ENCODE measurements around the gene RXRB. TPM values are rescaled to one million over a fixed set of nuclear protein-coding genes. Genes with fewer than 3 reads are reported as not detected.

Gene RXRB
- total RNA-seq, 2 donors from 2014 or later: 46.6 to 89.0 TPM

DNA sequence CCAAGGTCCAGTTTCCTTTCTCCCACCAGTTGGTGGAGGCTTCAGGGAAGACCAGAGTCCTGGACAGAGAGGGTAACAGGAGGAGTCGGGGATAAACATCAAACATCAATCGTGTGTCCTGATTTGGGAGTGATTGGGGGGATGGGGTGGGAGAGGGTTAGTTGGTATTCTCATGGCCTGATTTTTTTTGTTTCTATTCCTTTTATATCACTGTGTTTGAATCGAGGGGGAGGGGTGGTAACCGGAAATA is 3.6 kb upstream of the RXRB start:
- H3K36me3 Mint-ChIP-seq: peaks cover 34 to 44% of the 10 kb centered on the region in 2 donors
- DNase-seq (ENCODE audit: low spot score in 2 of 2): no peak

DNA sequence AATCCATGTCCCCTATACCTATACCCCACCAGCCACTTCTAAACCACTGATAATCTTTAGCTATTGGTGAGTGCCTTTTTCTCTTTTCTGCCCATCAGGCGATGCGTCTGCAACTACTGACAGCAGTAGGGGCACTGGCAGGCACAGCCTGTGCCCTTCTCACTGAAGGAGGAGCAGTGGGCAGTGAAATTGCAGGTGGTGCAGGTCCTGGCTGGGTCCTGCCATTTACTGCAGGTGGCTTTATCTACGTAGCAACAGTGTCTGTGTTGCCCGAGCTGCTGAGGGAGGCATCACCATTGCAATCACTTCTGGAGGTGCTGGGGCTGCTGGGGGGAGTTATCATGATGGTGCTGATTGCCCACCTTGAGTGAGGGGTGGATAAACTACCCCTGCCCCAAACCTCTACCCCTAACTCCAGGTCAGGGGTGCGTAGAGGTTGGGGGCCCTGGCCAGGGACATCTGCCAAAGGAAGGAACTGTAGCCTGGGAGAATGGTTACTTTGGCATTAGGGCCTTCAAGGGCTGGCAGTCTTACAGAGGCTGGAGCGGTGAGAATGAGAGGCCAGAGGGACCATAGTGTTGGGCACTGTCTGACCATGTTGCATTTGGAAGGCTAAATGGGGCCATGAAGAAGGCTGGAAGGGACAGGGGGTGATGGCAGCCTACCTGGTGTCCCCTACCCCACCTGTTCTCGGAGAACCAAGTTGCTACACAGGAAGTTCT is 3.1 kb upstream of the RXRB start:
- Mint-ChIP-seq H3K9me3 (no peaks in the 10 kb centered on the region), H3K27ac (peak overlapping the region; percentile 66 to 98)
- DNase-seq (ENCODE audit: low spot score in 2 of 2): no peak

More for the DNA sequence above, 3.6 kb upstream of the RXRB start:
- no peak for ATAC-seq
- no peaks in the 10 kb centered on the region for H3K9me3 Mint-ChIP-seq
- H3K27ac Mint-ChIP-seq: peak overlapping the region; percentile 66 to 98

DNA sequence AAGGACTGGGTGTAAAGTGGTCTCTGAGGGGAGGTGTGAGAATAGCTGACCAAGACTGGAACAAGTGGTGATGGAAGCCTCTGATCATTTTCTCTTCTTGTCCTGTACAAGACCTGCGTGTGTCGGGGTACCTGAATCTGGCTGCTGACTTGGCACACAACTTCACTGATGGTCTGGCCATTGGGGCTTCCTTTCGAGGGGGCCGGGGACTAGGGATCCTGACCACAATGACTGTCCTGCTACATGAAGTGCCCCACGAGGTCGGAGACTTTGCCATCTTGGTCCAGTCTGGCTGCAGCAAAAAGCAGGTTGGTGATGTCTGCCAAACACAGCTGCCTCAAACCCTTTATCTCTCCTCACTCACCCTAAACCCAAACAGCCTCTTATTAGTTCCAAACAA is 2.3 kb upstream of the RXRB start:
- DNase-seq (ENCODE audit: low spot score in 2 of 2) (no peak), ATAC-seq (no peak)
- no peaks in the 10 kb centered on the region for H3K9me3 Mint-ChIP-seq
- peaks cover 34 to 49% of the 10 kb centered on the region in 2 donors for H3K36me3 Mint-ChIP-seq
- peak overlapping the region in 1 of 2 donors; percentile 98 for H3K27ac Mint-ChIP-seq

More for the DNA sequence above, 3.1 kb upstream of the RXRB start:
- H3K36me3 Mint-ChIP-seq: peaks cover 34 to 44% of the 10 kb centered on the region in 2 donors
- no peak for ATAC-seq

DNA sequence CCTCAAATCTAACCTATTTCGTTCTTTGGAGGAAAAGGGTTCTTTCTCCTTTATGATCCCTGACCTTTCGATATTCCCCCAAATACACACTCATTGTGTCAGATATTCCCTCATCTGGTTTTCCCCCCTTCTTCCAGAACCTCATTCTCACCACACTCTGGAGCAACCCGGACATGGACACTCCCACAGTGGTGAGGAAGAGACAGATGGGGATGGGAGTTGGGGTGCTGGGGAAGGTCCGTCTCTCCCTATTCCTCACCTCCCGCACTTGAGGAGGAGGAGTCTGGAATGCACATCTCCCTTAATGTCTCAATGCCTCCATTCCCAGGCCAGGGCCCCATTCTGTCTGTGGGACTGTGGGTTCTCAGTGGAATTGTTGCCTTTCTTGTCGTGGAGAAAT is 1.5 kb upstream of the RXRB start:
- Mint-ChIP-seq H3K27ac (peak overlapping the region; percentile 98 to 100), H3K36me3 (peaks cover 34 to 49% of the 10 kb centered on the region in 2 donors), H3K9me3 (no peaks in the 10 kb centered on the region)
- no peak for DNase-seq (ENCODE audit: low spot score in 2 of 2)
- ATAC-seq: no peak

DNA sequence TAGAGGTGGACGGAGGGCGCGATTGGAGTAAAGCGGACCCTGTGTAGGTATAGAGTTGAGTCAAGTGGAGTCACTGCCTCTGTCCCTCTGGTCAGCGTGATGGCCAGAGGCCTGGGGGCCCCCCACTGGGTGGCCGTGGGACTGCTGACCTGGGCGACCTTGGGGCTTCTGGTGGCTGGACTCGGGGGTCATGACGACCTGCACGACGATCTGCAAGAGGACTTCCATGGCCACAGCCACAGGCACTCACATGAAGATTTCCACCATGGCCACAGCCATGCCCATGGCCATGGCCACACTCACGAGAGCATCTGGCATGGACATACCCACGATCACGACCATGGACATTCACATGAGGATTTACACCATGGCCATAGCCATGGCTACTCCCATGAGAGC is 681 bp upstream of the RXRB start:
- peak overlapping the region; percentile 98 to 100 for H3K27ac Mint-ChIP-seq
- no peaks in the 10 kb centered on the region for H3K9me3 Mint-ChIP-seq
- DNase-seq (ENCODE audit: low spot score in 2 of 2): no peak
- ATAC-seq: no peak
- peaks cover 34 to 52% of the 10 kb centered on the region in 2 donors for H3K36me3 Mint-ChIP-seq

DNA sequence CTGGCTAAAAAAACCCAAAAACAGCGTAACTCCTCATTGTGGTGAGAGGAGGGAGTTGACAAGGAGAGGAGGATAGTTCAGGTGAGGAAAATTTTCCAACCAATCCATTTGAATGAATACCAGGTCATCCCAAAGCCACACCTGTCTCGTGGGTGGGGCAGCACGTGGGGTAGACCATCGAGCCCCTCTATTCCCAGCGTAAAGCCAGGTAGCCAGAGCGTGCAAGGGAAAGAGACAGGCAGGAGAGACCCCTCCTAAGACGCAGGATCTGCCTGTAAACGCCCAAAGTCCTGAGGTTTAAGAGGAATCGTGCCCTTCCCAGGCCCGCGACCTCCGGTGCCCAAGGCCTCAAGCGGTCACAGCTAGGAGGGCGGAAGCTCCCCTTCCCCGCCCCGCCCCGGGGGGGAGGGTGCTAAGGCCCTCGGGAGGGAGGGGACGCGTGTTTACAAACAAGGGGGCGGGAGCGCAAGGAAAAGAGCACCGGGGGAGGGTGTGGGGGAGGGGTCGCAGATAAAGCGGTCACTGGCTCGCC is 712 bp downstream of the RXRB start:
- peak; percentile 50 to 56 for ATAC-seq
- Mint-ChIP-seq H3K9me3 (no peaks in the 10 kb centered on the region), H3K27ac (peak overlapping the region; percentile 90 to 98), H3K36me3 (peaks cover 40 to 62% of the 10 kb centered on the region in 2 donors)
- peak in 1 of 2 donors; percentile 79 for DNase-seq (ENCODE audit: low spot score in 2 of 2)

DNA sequence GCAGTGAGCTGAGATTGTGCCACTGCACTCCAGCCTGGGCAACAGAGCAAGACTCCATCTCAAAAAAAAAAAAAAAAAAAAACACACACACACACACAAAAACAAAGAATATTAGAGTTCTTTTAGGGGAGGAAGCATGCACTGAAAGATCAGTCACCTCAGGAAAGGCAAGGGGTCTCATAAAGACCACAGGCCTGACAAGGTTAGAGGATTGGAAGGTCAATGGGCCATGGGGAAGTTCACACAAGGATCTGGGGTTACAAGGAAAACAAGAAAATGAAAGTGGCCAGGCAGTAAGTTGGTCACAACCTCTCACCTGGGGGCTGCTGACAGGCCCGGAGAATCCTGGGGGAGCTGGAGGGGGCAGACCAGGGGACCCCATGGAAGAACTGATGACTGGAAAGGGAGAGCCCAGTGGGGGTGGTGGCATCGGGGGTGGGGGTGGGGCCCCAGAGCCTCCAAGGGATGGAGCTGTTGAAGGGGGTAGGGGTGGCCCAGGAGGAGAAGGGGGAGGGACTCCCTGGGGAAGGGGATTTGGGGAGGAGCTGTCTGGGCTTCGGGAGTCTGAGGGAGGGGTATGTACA is 1.5 kb downstream of the RXRB start:
- peaks cover 40 to 62% of the 10 kb centered on the region in 2 donors for H3K36me3 Mint-ChIP-seq
- peak overlapping the region; percentile 86 to 98 for H3K27ac Mint-ChIP-seq
- ATAC-seq (no peak), DNase-seq (ENCODE audit: low spot score in 2 of 2) (no peak)
- no peaks in the 10 kb centered on the region for H3K9me3 Mint-ChIP-seq

DNA sequence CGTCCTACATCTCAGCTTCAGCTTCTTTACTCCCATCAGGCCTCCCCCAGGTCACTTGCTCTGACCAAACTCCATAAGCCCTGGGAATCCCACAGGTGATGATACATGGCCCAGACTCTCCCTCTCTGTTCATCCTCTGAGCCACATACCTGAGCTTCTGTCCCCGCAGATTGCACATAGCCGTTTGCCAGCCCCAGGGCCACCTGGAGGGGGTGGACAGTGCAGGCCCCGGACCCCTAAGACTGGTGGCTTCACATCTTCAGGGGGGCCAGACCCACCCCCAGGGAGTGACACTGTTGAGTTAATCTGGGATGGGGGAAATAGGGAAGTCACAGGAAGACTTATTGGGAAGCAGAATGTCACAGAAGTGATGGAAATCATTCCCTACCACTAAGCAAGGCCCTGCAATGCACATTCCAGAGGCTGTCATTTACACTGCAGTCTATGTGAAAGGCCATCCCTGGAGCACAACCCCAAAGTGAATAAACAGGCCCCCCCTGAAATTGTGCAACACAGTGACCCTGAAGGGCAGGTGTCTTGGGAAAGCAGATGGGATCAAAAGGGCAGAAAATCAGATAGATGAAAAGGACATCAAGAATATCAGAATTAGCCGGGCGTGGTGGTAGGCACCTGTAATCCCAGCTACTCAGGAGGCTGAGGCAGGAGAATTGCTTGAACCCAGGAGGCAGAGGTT is 2.2 kb downstream of the RXRB start:
- Mint-ChIP-seq H3K9me3 (no peaks in the 10 kb centered on the region), H3K27ac (peak overlapping the region; percentile 73 to 98), H3K36me3 (peaks cover 35 to 56% of the 10 kb centered on the region in 2 donors)
- ATAC-seq (no peak), DNase-seq (ENCODE audit: low spot score in 2 of 2) (no peak)

DNA sequence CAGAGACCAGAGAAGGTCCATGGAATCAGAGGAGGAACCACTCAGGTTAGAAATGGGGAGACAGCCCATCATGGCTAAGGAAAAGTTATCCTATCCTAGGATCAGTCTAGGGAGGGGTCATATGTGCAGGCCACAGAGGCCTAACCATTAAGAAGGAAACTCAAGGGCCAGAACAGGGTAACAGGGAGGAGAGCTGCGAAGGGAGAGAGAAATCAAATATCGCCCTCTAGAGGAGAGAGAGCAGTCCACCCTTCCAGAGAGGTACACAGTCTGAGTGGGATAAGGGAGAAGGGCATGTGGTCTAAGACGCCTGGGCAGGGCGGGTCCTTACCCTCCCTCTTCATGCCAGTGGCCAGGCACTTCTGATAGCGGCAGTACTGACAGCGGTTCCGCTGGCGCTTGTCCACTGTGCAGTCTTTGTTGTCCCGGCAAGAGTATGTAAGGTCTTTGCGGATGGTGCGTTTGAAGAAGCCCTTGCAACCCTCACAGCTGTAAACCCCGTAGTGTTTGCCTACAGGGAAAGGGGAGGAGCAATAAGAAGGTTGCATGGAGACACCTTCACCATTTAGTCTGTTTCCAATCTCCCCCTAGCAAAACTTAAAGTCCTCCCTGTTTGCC is 2.9 kb downstream of the RXRB start:
- H3K9me3 Mint-ChIP-seq: no peaks in the 10 kb centered on the region
- peak; percentile 48 to 56 for ATAC-seq
- DNase-seq (ENCODE audit: low spot score in 2 of 2): no peak
- peak overlapping the region in 1 of 2 donors; percentile 98 for H3K27ac Mint-ChIP-seq
- H3K36me3 Mint-ChIP-seq: peaks cover 27 to 48% of the 10 kb centered on the region in 2 donors

DNA sequence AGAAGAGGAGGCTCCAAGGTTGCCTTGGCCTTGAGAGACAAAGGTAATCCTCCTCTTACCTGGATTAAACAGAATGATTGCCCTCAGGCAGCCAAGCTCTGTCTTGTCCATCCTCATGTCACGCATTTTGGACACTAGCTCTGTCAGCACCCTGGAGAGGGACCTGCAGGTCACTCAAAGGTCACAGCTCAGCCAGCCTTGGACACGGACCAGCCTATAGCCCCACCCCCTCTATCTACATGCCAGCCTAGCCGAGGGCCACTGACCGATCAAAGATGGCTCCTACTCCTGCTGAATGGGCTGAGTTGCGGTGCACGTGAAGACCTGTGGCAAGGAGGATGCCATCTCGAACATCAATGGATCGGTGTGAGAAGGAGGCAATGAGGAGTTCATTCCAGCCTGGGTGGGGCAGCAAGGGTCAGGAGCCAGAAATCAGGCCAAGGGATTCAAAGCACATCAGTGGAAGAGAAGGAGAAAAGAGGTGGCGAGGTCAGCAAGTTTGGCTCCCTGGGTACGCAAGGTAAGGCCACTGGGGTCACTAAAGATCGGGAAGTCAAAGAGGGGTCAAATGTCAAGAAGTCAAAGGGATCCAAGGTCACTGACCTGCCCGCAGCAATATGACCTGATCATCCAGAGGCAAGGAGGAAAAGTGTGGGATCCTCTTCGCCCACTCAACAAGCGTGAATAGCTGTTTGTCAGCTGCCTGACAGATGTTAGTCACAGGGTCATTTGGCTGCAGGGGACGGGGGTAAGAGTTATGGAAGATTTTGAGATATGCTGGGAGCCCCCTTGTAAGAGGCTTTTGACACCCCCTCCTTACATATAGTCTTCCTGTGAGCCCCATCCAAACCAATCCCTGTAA is 4.9 kb downstream of the RXRB start:
- H3K27ac Mint-ChIP-seq: no peak overlapping the region
- no peaks in the 10 kb centered on the region for H3K9me3 Mint-ChIP-seq
- no peak for ATAC-seq
- peaks cover 7 to 28% of the 10 kb centered on the region in 2 donors for H3K36me3 Mint-ChIP-seq
- DNase-seq (ENCODE audit: low spot score in 2 of 2): no peak

DNA sequence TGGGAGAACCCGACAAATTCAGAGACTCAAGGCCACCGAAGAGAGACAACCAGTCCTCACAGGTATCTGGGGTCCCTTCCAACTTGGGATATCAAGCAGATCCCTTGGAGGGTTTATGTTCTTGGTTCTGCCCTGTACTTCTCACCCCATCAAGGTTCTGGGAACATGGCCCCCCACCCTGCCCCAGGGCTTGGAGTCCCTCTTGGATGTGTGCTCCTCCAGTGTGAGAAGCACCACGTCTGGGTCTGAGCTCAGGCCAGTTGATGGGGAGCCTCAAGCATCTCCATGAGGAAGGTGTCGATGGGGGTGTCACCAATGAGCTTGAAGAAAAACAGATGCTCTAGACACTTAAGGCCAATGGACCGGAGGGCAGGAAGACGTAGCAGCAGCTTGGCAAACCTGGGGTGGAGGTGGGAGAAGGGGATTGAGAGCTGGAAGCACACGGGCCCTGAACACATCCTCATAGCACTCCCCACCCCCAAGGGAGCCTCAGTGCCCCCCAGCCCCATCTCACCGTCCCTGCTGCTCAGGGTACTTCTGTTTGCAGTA is 6.0 kb downstream of the RXRB start:
- Mint-ChIP-seq H3K36me3 (peaks cover 7 to 24% of the 10 kb centered on the region in 2 donors), H3K9me3 (no peaks in the 10 kb centered on the region), H3K27ac (no peak overlapping the region)
- no peak for ATAC-seq
- no peak for DNase-seq (ENCODE audit: low spot score in 2 of 2)

DNA sequence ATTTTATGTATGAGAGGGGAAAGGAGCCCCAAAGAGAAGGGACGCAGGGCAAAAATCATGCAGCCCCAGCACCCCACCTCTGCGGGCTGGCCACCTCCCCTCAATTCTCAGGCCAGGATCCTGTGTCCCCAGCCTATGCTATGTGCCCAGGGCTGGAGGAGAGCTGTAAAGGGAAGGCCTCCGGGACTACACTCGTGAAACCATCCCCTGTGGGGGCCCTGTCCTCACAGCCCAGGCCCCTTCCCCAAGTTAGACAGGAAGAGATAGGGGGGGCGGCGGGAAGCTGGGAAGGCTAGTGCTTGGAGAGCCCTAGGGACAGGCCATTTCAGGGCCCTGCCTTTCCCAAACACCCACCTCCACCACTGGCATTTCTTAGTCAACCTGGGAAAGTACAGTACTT is 6.8 kb downstream of the RXRB start:
- Mint-ChIP-seq H3K27ac (no peak overlapping the region), H3K9me3 (no peaks in the 10 kb centered on the region), H3K36me3 (peaks cover 7 to 18% of the 10 kb centered on the region in 2 donors)
- DNase-seq (ENCODE audit: low spot score in 2 of 2): no peak
- ATAC-seq: peak in 1 of 2 donors; percentile 28

DNA sequence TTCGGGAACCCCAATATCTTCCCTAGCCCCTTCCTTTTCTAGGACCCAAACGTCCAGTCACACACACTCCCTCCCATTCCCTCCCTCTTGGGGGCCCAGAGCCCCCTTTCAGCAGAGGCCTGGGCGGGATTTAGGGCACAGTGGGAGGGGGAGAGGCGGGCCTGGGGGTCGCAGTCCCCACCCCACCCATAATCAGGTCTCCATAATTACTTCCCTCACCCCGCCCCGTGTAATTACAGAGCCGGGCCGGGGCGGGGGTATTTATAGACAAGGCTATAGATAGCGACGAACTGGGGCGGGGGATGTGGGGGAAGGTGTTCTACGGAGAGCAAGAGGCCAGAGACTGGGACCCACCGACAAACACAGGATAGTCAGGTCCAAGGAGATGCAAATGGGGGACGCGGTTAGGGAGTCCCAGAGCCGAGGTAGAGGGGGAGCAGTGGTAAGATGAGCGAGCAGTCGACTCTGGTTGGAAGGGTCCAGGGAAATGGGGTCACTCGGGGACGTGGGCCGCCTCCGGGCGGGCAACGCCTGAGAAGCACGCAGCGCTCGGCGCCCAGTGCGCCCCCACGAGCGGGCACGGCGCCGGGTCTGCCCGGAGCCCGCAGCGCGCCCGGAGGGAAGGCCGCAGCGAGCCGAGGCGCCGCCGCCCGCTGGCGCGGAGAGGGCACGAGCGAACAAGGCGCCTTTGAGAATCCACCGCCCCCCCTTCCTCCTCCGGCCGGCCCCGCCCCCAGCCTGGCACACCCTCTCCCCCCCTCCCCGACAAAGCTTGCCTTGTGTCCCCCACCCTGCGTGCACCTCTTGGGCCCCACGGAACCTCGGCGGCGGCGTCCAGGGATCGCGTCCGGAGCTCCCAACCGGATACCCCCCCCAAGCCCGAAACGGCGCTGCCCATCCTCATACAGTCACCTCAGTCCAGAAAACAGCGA is 7.5 kb downstream of the RXRB start:
- Mint-ChIP-seq H3K9me3 (no peaks in the 10 kb centered on the region), H3K36me3 (peaks cover 7 to 13% of the 10 kb centered on the region in 2 donors), H3K27ac (no peak overlapping the region)
- ATAC-seq (peak in 1 of 2 donors; percentile 7), DNase-seq (ENCODE audit: low spot score in 2 of 2) (no peak)

DNA sequence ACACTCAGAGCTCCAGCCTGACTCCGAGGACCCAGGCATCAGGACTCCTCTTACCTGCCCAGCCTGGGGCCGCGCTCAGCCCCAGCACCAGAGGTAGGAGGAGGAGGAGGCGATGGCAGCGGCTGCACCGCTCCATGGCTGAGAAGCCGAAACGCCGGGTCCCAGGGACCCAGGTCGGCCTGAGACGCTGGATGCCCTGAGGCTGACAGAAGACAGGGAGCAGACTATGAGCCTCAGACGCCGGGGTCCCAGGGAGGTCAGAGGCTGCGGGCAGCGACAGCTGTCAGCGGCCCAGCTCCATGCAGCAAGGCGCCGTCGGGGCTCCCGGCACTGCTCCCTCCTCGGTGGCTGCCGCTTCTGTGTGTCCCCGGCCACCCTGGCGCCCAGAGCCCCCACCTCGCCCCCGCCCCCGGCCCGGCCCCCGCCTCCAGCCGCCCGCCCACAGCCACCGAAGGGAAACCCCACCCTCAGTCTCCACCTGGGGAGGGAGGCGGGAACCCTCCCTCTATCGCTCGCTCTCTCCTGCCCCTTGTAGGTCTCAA is 8.3 kb downstream of the RXRB start, which contains the start of gene COL11A2:
COL11A2 (minus strand) TSS at position 363 of the 542 bp plus-strand sequence; CDS start at position 136, 227 bp downstream.
- Mint-ChIP-seq H3K27ac (no peak within 1 kb of the TSS), H3K9me3 (no peaks in the 10 kb centered on the region), H3K36me3 (peaks cover 7 to 13% of the 10 kb centered on the region in 2 donors)
- DNase-seq (ENCODE audit: low spot score in 2 of 2) (no peak), ATAC-seq (peak; percentile 25 to 30)

All from activated naive CD4-positive, alpha-beta T cell treated with anti-CD3 and anti-CD28 coated beads, Interleukin-2, amount 50 U/mL, for 72 hours (primary cell).